ENCODE data around the gene EXOC6B.

DNA sequence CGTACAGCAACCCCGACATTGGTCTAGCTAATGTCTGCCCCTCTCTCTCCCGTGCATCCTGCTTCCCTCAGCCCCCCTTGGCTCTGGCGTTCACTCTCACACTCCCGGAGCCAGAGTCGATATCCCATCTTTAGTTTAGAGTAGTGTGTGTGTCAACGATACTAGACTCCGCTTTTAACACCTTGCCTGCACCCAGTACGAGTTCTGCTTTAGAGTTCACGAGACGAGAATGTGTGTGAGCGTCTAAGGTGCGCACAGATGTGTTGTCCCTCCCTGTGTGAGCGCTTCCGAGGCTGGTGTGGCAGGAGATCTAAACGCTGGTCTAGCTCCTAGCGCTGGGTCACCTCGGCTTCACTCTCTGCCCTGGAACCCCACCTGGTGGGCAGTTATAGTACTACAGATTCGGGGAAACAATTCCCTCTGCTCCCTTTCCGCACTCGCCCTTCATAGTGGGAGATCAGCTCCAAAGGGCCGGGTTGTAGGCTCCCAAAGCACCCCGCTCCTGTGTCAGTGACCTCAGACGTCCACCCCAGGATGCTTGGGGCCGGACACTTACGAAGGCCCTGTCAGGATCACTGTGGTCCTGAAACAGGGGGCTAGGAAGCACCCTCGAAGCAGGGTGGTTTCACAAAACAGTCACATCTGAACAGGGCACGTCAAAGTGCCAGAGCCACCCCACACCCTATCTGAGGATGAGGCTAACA is 675.5 kb downstream of the EXOC6B start:
- no peak for TF ChIP-seq POLR2A (IDR thresholded peaks at IDR 0.05)
- peak; percentile 81 to 93 (median 88) for TF ChIP-seq CTCF (IDR thresholded peaks at IDR 0.05)
